Measurements from ENCODE around the gene ZFY.
"Not testable (repeated sequence)": the region's sequence is repeated elsewhere in the genome, so short reads cannot be mapped to it uniquely, and the experiment has no call there.

The ZFY gene

GRCh38 chrY:3002190-3002589 is 67.0 kb downstream of the ZFY start:
- peak in 1 of 2 donors; percentile 9 for DNase-seq (ENCODE audit: low read depth in 2 of 2)
- TF ChIP-seq, protein P1, sequence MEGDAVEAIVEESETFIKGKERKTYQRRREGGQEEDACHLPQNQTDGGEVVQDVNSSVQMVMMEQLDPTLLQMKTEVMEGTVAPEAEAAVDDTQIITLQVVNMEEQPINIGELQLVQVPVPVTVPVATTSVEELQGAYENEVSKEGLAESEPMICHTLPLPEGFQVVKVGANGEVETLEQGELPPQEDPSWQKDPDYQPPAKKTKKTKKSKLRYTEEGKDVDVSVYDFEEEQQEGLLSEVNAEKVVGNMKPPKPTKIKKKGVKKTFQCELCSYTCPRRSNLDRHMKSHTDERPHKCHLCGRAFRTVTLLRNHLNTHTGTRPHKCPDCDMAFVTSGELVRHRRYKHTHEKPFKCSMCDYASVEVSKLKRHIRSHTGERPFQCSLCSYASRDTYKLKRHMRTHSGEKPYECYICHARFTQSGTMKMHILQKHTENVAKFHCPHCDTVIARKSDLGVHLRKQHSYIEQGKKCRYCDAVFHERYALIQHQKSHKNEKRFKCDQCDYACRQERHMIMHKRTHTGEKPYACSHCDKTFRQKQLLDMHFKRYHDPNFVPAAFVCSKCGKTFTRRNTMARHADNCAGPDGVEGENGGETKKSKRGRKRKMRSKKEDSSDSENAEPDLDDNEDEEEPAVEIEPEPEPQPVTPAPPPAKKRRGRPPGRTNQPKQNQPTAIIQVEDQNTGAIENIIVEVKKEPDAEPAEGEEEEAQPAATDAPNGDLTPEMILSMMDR (IDR thresholded peaks at IDR 0.05; ENCODE audit: low read depth, low read length), result no peak
- no peak overlapping the region for H3K4me3 ChIP-seq (replicated peaks in 1 of 2; ENCODE audit: low read depth in 2 of 2, low read length in 2 of 2)

DNA sequence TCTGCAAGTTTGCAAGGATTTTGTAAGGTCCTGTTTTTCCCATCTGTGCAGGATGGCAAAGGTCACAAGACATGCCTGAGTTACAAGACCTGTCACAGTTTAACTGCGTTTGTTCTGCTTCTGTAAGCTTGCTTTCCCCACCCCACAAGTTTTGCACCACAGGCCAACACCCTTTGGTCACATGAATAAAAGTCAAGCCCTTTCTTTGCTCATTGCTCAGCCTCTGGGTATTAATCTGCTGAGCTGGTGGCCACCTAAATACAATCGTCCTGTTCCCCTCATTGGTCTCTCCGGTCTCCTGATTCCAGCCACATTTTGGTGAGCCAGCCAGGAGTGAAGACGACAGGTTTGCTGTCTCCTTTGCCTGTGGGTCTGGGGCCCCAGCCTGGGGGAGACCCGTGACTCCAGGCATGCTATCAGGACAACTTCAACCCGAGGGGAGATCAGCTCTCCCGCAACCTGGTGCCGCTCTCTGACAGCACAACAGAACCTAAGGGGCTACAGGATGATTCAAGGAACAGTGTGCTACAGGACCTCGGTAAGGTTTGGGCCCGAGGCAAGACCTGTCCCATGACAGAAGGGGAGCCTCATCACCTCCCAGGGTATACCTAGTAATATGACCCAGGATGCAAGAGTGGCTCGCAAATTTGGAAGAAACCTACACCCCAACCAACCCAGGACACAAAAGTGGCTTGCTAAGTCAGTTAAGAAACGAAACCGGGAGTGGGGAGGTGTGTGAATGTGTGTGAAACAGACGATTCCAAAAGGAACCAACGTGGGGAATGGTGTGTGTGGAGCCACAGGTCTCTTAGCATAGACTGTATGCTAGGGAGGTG is 67.7 kb downstream of the ZFY start:
- TF ChIP-seq, protein P1 (IDR thresholded peaks at IDR 0.05; ENCODE audit: low read depth, low read length), result no peak
- peak overlapping the region; percentile 34 to 49 for H3K4me3 ChIP-seq (replicated peaks in 1 of 2; ENCODE audit: low read depth in 2 of 2, low read length in 2 of 2)
- peak; percentile 5 to 25 for DNase-seq (ENCODE audit: low read depth in 2 of 2)

DNA sequence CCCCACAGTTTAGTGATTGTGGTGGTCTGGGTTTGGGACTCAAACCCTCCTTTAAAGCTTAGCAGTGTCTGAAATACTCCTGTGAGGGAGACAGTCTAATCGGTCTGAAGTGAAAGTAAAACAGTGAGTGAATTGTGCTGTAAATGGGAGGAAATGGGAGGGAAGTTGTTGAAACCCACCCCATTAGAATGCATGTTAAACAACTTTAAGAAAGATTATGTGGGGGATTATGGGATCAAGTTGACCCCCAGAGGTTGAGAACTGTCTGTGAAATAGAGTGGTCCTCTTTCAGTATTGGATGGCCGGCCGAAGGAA is 68.3 kb downstream of the ZFY start:
- TF ChIP-seq, protein P1 (IDR thresholded peaks at IDR 0.05; ENCODE audit: low read depth, low read length), result no peak
- peak; percentile 7 to 16 for DNase-seq (ENCODE audit: low read depth in 2 of 2)
- peak overlapping the region; percentile 34 to 49 for H3K4me3 ChIP-seq (replicated peaks in 1 of 2; ENCODE audit: low read depth in 2 of 2, low read length in 2 of 2)

GRCh38 chrY:3003846-3004245 is 68.7 kb downstream of the ZFY start:
- peak; percentile 32 for DNase-seq (ENCODE audit: low read depth in 2 of 2)
- TF ChIP-seq, protein P1 (IDR thresholded peaks at IDR 0.05; ENCODE audit: low read depth, low read length), result no peak
- H3K4me3 ChIP-seq (replicated peaks in 1 of 2; ENCODE audit: low read depth in 2 of 2, low read length in 2 of 2), result peak overlapping the region; percentile 34 to 49

DNA sequence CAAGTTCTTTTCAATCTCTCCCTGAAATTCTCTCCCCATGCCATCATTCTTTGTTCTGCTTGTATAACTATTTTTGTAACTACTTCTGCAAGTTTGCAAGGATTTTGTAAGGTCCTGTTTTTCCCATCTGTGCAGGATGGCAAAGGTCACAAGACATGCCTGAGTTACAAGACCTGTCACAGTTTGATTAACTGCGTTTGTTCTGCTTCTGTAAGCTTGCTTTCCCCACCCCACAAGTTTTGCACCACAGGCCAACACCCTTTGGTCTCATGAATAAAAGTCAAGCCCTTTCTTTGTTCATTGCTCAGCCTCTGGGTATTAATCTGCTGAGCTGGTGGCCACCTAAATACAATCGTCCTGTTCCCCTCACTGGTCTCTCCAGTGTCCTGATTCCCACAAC is 70.8 kb downstream of the ZFY start:
- not testable (repeated sequence) for DNase-seq (ENCODE audit: low read depth in 2 of 2); H3K4me3 ChIP-seq (replicated peaks in 1 of 2; ENCODE audit: low read depth in 2 of 2, low read length in 2 of 2)

DNA sequence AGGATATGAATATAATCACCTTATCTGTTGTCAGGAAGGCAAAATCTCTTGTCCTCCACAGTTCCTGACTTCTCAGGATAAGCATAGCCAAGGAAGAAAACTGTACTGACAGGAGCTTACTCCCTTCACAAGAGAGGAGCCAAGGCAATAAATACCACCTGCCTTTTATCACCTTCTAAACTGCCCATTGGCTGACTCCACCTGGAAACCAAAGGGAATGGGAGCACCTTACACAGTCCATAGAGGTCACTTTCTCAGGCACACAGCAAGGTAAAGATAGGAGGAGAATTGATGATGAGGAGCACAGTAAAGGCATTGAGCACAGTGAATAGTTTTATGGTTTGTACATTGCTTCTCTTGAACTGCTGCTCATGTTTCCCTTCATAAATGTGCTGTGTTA is 72.8 kb downstream of the ZFY start:
- no peak overlapping the region for H3K4me3 ChIP-seq (replicated peaks in 1 of 2; ENCODE audit: low read depth in 2 of 2, low read length in 2 of 2)
- TF ChIP-seq, protein P1 (IDR thresholded peaks at IDR 0.05; ENCODE audit: low read depth, low read length), result no peak
- DNase-seq (ENCODE audit: low read depth in 2 of 2), result no peak

DNA sequence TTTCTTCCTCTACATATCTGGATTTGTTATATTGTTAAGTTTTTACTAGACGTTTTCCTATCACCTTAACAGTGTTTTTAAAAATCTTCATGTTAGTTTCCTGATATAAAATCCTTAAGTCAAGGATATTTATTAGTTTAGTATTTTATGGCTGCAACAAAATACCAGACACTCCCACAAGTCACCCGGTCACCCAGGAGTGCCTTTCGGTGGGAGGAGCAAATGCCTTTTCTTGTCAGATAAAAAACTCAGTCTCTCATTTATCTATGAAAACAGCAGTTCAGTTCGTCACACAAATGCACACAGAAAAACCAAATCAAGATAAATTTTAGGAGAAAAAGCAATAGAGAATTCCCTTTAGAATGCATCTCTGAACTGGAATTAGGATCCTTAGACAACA is 77.0 kb downstream of the ZFY start:
- H3K4me3 ChIP-seq (replicated peaks in 1 of 2; ENCODE audit: low read depth in 2 of 2, low read length in 2 of 2), result no peak overlapping the region
- DNase-seq (ENCODE audit: low read depth in 2 of 2), result no peak
- TF ChIP-seq, protein P1 (IDR thresholded peaks at IDR 0.05; ENCODE audit: low read depth, low read length), result no peak

All from cardiac fibroblast (primary cell).